WI38 (cell line): Measurements from ENCODE around the gene XRRA1.

Experiments used
- H3K4me3 ChIP-seq: 2 replicates; pipeline ENCODE4 v1.5.1; 2011; ENCODE audit warnings: low read depth, mild to moderate bottlenecking, control low read depth, low read length
- CTCF ChIP-seq: IDR thresholded peaks from 2 replicates; pipeline ENCODE4 v1.5.1; 2012; ENCODE audit warnings: low read depth, mild to moderate bottlenecking, control low read depth, low read length

XRRA1 gene

GRCh38 chr11:74844072-74844471, 104.8 kb downstream of the XRRA1 start:
- no peak for TF ChIP-seq CTCF

GRCh38 chr11:74842967-74843366, 105.9 kb downstream of the XRRA1 start:
- no peak for TF ChIP-seq CTCF
- H3K4me3 ChIP-seq, result no peak overlapping the region

More at GRCh38 chr11:74844072-74844471, 104.8 kb downstream of the XRRA1 start:
- H3K4me3 ChIP-seq, result no peak overlapping the region

GRCh38 chr11:74840486-74840885, 108.4 kb downstream of the XRRA1 start:
- TF ChIP-seq CTCF, result no peak
- H3K4me3 ChIP-seq, result no peak overlapping the region

- no peak overlapping the region for H3K4me3 ChIP-seq
- no peak for TF ChIP-seq CTCF
These were observed 108.9 kb downstream of the XRRA1 start for GRCh38 chr11:74839971-74840370.

- TF ChIP-seq CTCF, result no peak
- H3K4me3 ChIP-seq, result no peak overlapping the region
These were observed 109.4 kb downstream of the XRRA1 start for GRCh38 chr11:74839446-74839845.

- TF ChIP-seq CTCF, result no peak
- no peak overlapping the region for H3K4me3 ChIP-seq
These were observed 110.7 kb downstream of the XRRA1 start for GRCh38 chr11:74838188-74838587.

GRCh38 chr11:74837191-74837590, 111.7 kb downstream of the XRRA1 start:
- TF ChIP-seq CTCF, result no peak
- H3K4me3 ChIP-seq, result no peak overlapping the region
